HCT116 (cell line): ENCODE results near the gene RAPGEF1. TPM values are rescaled to one million over a fixed set of nuclear protein-coding genes. Genes with fewer than 3 reads are reported as not detected.

Source experiments
- ATAC-seq: fragments of 200-7000 bp; cut with Tn5 transposase; 2 replicates; pipeline ENCODE4 v1.9.1; 2020; ENCODE audit warnings: mild to moderate bottlenecking, moderate library complexity
- BruUV-seq: library from RNA; stranded (reverse); fragments of 400-500 nt; replicated peaks from 2 replicates; lab custom pipeline; 2021; lab: Mats Ljungman, UMichigan
- CTCF ChIA-PET: fragments of 300-600 bp; sonication (Branson Sonifier 250); formaldehyde crosslinking; loops from one replicate; lab custom pipeline; 2021; ENCODE audit warnings: antibody characterized with exemption; lab: Charles Lee
- POLR2A ChIA-PET: fragments of 300-600, 350-600 bp; sonication (Branson Sonifier 250); formaldehyde crosslinking; loops from one replicate; lab custom pipeline; 2021; ENCODE audit warnings: antibody characterized with exemption; lab: Charles Lee
- RAD21 ChIA-PET, 2 experiments: fragments of 300-600 bp; sonication (Branson Sonifier 250); formaldehyde crosslinking; loops; one replicate each; lab custom pipeline; 2023; ENCODE audit warnings: low total read pairs in 2 of 2; ENCODE audit not compliant: uncharacterized antibody in 2 of 2, unreplicated experiment in 2 of 2, low non-redundant PET in 1 of 2; lab: Charles Lee
- DNase-seq: peaks from one replicate; pipeline ENCODE4 v3.0.0-alpha.2; 2010; ENCODE audit warnings: low read depth, low spot score
- H2AFZ ChIP-seq: fragments of 200-600 bp; shearing (Covaris generic), sonication (generic); 2 replicates; pipeline ENCODE4 v1.6.1; 2017; ENCODE audit warnings: low read depth, mixed run types, mixed read lengths, antibody characterized with exemption, low read length; ENCODE audit not compliant: poor library complexity, severe bottlenecking
- H3K27ac ChIP-seq: 2 replicates; pipeline ENCODE4 v1.5.1; 2012; ENCODE audit warnings: low read depth, low read length
- H3K27me3 ChIP-seq: fragments of 200-600 bp; sonication (generic); 2 replicates; pipeline ENCODE4 v1.6.1; 2016; ENCODE audit warnings: mixed run types, low read length, mixed read lengths; ENCODE audit not compliant: insufficient read depth
- H3K36me3 ChIP-seq, 2 experiments: fragments of 200-500 bp in 1 of 2; fragments of 200-600 bp in 1 of 2; sonication (Bioruptor generic) in 1 of 2; sonication (generic) in 1 of 2; 2 replicates each; pipeline versions ENCODE4 v1.5.1 to v1.6.1; 2014 to 2016; ENCODE audit warnings: low read length in 2 of 2, inconsistent platforms in 1 of 2, mixed read lengths in 1 of 2, mixed run types in 1 of 2; ENCODE audit not compliant: insufficient read depth in 2 of 2, control insufficient read depth in 1 of 2
- H3K4me1 ChIP-seq, 2 experiments: fragments of 200-600 bp in 1 of 2; sonication (generic) in 1 of 2; 2 replicates each; pipeline versions ENCODE4 v1.5.1 to v1.6.1; 2012 to 2017; ENCODE audit warnings: low read length in 2 of 2, inconsistent platforms in 1 of 2, mild to moderate bottlenecking in 1 of 2, mixed read lengths in 1 of 2, mixed run types in 1 of 2, moderate library complexity in 1 of 2; ENCODE audit not compliant: insufficient read depth in 2 of 2, control insufficient read depth in 1 of 2
- H3K4me2 ChIP-seq: fragments of 200-600 bp; sonication (generic); 2 replicates; pipeline ENCODE4 v1.6.1; 2017; ENCODE audit warnings: mixed run types, low read length, mixed read lengths
- H3K4me3 ChIP-seq, 2 experiments: fragments of 200-600 bp in 1 of 2; sonication (generic) in 1 of 2; replicated peaks in 1 of 2; 2 replicates each; pipeline ENCODE4 v1.5.1; 2011 to 2016; ENCODE audit warnings: low read length in 2 of 2, control low read depth in 1 of 2, low read depth in 1 of 2, mild to moderate bottlenecking in 1 of 2, mixed read lengths in 1 of 2, mixed run types in 1 of 2
- H3K79me2 ChIP-seq: fragments of 200-600 bp; sonication (generic); 2 replicates; pipeline ENCODE4 v1.6.1; 2017; ENCODE audit warnings: mild to moderate bottlenecking, mixed run types, low read length, moderate library complexity, mixed read lengths; ENCODE audit not compliant: insufficient read depth
- H3K9ac ChIP-seq: fragments of 200-600 bp; sonication (generic); 2 replicates; pipeline ENCODE4 v1.6.1; 2016; ENCODE audit warnings: low read length, mixed read lengths
- H3K9me2 ChIP-seq: fragments of 200-600 bp; sonication (generic), shearing (Covaris generic); 2 replicates; pipeline ENCODE4 v1.6.1; 2017; ENCODE audit warnings: mixed run types, mild to moderate bottlenecking, moderate library complexity; ENCODE audit not compliant: insufficient read depth
- H3K9me3 ChIP-seq, 2 experiments: fragments of 200-500 bp in 1 of 2; fragments of 200-600 bp in 1 of 2; sonication (Bioruptor generic) in 1 of 2; sonication (generic) in 1 of 2; 2 replicates each; pipeline ENCODE4 v1.6.1; 2014 to 2017; ENCODE audit warnings: low read length in 2 of 2, mixed read lengths in 2 of 2, inconsistent platforms in 1 of 2, low read depth in 1 of 2, mild to moderate bottlenecking in 1 of 2, mixed run types in 1 of 2, moderate library complexity in 1 of 2; ENCODE audit not compliant: control insufficient read depth in 1 of 2, insufficient read depth in 1 of 2
- H4K20me1 ChIP-seq: fragments of 200-600 bp; sonication (generic), shearing (Covaris generic); 2 replicates; pipeline ENCODE4 v1.6.1; 2017; ENCODE audit warnings: mixed run types, mild to moderate bottlenecking, moderate library complexity; ENCODE audit not compliant: insufficient read depth
- CTCF ChIP-seq, 3 experiments: fragments of 200-600 bp in 1 of 3; sonication (generic) in 1 of 3; IDR thresholded peaks in 2 of 3; conservative IDR thresholded peaks in 1 of 3; 2 replicates each; pipeline ENCODE4 v1.5.1; 2012 to 2017; ENCODE audit warnings: low read depth in 2 of 3, low read length in 2 of 3, antibody characterized with exemption in 1 of 3, borderline replicate concordance in 1 of 3, control low read depth in 1 of 3, mild to moderate bottlenecking in 1 of 3, mixed read lengths in 1 of 3, mixed run types in 1 of 3, moderate library complexity in 1 of 3; ENCODE audit not compliant: insufficient read depth in 1 of 3
- EGR1 ChIP-seq: IDR thresholded peaks from 2 replicates; pipeline ENCODE4 v1.6.1; 2012; ENCODE audit warnings: low read depth
- FOSL1 ChIP-seq: IDR thresholded peaks from 2 replicates; pipeline ENCODE4 v1.6.1; 2012; ENCODE audit warnings: low read depth
- POLR2A ChIP-seq: IDR thresholded peaks from 2 replicates; pipeline ENCODE4 v1.7.0; 2011; ENCODE audit warnings: borderline replicate concordance; ENCODE audit not compliant: insufficient read depth, insufficient read length; ENCODE audit errors: extremely low read depth
- POLR2AphosphoS5 ChIP-seq: IDR thresholded peaks from 2 replicates; pipeline ENCODE4 v1.6.1; 2011; ENCODE audit warnings: mild to moderate bottlenecking, low read depth, low read length, moderate library complexity
- RAD21 ChIP-seq: IDR thresholded peaks from 2 replicates; pipeline ENCODE4 v1.6.1; 2012; ENCODE audit warnings: low read depth, mild to moderate bottlenecking
- REST ChIP-seq: IDR thresholded peaks from 2 replicates; pipeline ENCODE4 v1.6.1; 2012; ENCODE audit warnings: low read depth
- SIN3A ChIP-seq: IDR thresholded peaks from 2 replicates; pipeline ENCODE4 v1.6.1; 2012; ENCODE audit warnings: low read depth
- SP1 ChIP-seq: IDR thresholded peaks from 2 replicates; pipeline ENCODE4 v1.6.1; 2012; ENCODE audit warnings: low read depth
- SRF ChIP-seq: IDR thresholded peaks from 2 replicates; pipeline ENCODE4 v1.6.1; 2012; ENCODE audit warnings: low read depth
- YY1 ChIP-seq: IDR thresholded peaks from 2 replicates; pipeline ENCODE4 v1.6.1; 2011; ENCODE audit warnings: low read length, low read depth, moderate library complexity, mild to moderate bottlenecking; ENCODE audit not compliant: insufficient replicate concordance; ENCODE audit errors: extremely low read depth
- intact Hi-C: fragments of 100-400 bp; cut with micrococcal nuclease; formaldehyde crosslinking; loops from 2 replicates; pipeline ENCODE4 v1.10.0; 2022
- total RNA-seq: library from RNA; stranded (reverse); gene quantifications from one replicate; pipeline ENCODE4 v1.2.1, GENCODE V29; 2021; ENCODE audit not compliant: unreplicated experiment
- TF ChIP-seq, protein P1 (sequence below): IDR thresholded peaks from 2 replicates; pipeline ENCODE4 v1.6.1; 2012
- TF ChIP-seq, protein P2 (sequence below): IDR thresholded peaks from 2 replicates; pipeline ENCODE4 v1.6.1; 2012

Gene RAPGEF1
- total RNA-seq, 1 experiment from 2014 or later, result 43.0 TPM

- TF ChIP-seq YY1 (no peak), SRF (no peak)
- TF ChIP-seq, protein P1, sequence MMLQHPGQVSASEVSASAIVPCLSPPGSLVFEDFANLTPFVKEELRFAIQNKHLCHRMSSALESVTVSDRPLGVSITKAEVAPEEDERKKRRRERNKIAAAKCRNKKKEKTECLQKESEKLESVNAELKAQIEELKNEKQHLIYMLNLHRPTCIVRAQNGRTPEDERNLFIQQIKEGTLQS, result no peak
Observed at GRCh38 chr9:131598121-131598520, 141.8 kb downstream of the RAPGEF1 start (continued).

- ATAC-seq (no peak), DNase-seq (no peak)
- BruUV-seq, result no TSS peak
- no peak overlapping the region for H3K4me2 ChIP-seq
- H3K27ac ChIP-seq, result no peak overlapping the region
- peaks cover 0 to 2% of the 10 kb centered on the region in 2 experiments; a peak in 1 of 4 replicates for H3K36me3 ChIP-seq
- no peaks in the 10 kb centered on the region for H4K20me1 ChIP-seq
- RAD21 ChIA-PET, result no interaction called here
- H3K9ac ChIP-seq, result no peak overlapping the region
- H3K79me2 ChIP-seq, result no peaks in the 10 kb centered on the region
- no peak overlapping the region for H3K4me3 ChIP-seq
- no peaks in the 10 kb centered on the region for H3K9me2 ChIP-seq
- no peaks in the 10 kb centered on the region for H3K27me3 ChIP-seq
- CTCF ChIA-PET, result no interaction called here
- no peak overlapping the region for H2AFZ ChIP-seq
- POLR2A ChIA-PET, result no interaction called here
- TF ChIP-seq EGR1, result no peak
- TF ChIP-seq POLR2A, result no peak
- no peak for TF ChIP-seq FOSL1
- no peak for TF ChIP-seq SP1
- no peak for TF ChIP-seq POLR2AphosphoS5
- intact Hi-C loops, result no loop called here
- H3K4me1 ChIP-seq, result no peaks in the 10 kb centered on the region
- H3K9me3 ChIP-seq, result no peaks in the 10 kb centered on the region
Observed at GRCh38 chr9:131597246-131597645, 142.6 kb downstream of the RAPGEF1 start.

DNA sequence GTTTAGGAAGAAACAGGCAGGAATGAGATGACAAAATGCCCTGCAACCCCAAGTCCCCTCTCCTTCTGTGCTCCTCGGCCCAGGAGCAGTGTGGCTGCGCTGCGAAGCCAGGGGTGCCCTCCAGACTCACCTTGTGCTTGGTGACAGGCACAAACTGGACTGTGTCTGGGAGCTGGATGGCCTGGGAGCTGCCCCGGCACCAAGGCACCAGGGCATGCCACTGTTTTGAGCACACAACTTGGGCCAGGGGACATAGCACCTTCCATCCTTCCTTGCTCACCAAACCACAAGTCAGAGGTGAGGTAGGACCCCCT is 143.5 kb downstream of the RAPGEF1 start:
- no peaks in the 10 kb centered on the region for H3K79me2 ChIP-seq
- no TSS peak for BruUV-seq
- no peaks in the 10 kb centered on the region for H3K36me3 ChIP-seq
- no peak overlapping the region for H3K9ac ChIP-seq
- intact Hi-C loops, result no loop called here
- DNase-seq (no peak), ATAC-seq (no peak)
- POLR2A ChIA-PET, result no interaction called here
- no peaks in the 10 kb centered on the region for H3K9me3 ChIP-seq
- RAD21 ChIA-PET, result no interaction called here
- CTCF ChIA-PET, result no interaction called here
- H2AFZ ChIP-seq, result no peak overlapping the region
- no peak overlapping the region for H3K27ac ChIP-seq
- no peak overlapping the region for H3K4me2 ChIP-seq
- no peaks in the 10 kb centered on the region for H3K27me3 ChIP-seq
- H3K4me3 ChIP-seq, result no peak overlapping the region
- no peaks in the 10 kb centered on the region for H4K20me1 ChIP-seq
- no peaks in the 10 kb centered on the region for H3K4me1 ChIP-seq
- H3K9me2 ChIP-seq, result no peaks in the 10 kb centered on the region
- TF ChIP-seq YY1 (no peak), SP1 (no peak), CTCF (IDR thresholded peaks at IDR 0.05 in 2 of 3, conservative IDR thresholded peaks at IDR 0.05 in 1 of 3; ENCODE audit: borderline replicate concordance in 1 of 3, insufficient read depth in 1 of 3, low read depth in 2 of 3, low read length in 2 of 3) (no peak), REST (no peak), SIN3A (no peak), EGR1 (no peak), RAD21 (no peak), SRF (no peak), FOSL1 (no peak)
- TF ChIP-seq, protein P1, result no peak
- TF ChIP-seq, protein P2, sequence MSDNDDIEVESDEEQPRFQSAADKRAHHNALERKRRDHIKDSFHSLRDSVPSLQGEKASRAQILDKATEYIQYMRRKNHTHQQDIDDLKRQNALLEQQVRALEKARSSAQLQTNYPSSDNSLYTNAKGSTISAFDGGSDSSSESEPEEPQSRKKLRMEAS, result no peak
